ENCODE measurements around the gene NLK.

DNA sequence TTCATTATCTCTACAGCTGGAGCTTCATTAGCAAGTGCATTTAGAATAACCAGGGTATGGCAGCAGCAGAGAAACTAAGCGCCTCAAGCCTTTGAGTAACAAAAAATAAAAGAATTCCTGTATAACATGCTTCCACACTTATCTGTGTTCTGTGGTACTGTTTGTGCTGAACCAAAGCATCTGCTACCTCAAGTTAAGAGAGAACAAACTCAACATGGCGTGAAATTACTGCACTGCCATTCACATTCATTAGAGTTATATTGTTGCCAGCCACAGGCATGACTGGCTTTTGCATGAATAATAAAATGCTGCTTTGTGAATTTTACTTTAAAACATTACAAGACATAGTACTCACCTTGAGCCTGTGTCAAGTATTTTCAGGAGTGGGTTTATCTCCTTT lies 76.6 kb downstream of the NLK start:
- TF ChIP-seq ELF4 (IDR thresholded peaks at IDR 0.05) (no peak), FOXM1 (IDR thresholded peaks at IDR 0.05; ENCODE audit: borderline replicate concordance) (no peak)

All from HEK293T (cell line).